SW 1271 (cell line): Measurements from ENCODE around the gene PCP4.
"Not testable (repeated sequence)": the region's sequence is repeated elsewhere in the genome, so short reads cannot be mapped to it uniquely, and the experiment has no call there.

Experiments used
- DNase-seq, 2 experiments: peaks; one replicate each; lab custom pipeline; 2025; lab: John Stamatoyannopoulos, UW

The PCP4 gene

DNA sequence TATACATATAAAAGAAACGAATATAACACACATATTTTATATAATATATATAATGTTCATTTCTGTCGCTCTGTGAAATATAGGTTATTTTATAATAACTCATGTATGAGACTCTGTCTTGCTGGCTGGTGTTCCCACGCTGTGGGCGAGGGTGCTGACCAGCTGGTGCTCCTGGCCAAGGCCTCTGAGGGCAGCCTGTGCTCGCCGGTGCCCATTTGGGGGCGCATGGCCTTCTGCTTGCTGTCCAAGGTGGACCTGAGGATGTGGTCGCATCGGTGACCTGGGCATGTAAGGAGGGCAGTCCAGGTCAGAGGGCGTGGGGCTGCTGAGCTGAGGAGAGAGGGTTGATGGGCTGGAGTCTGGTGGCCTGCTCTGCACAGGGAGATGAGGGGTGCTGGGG is 1.1 kb upstream of the PCP4 start:
- no peak for DNase-seq

DNA sequence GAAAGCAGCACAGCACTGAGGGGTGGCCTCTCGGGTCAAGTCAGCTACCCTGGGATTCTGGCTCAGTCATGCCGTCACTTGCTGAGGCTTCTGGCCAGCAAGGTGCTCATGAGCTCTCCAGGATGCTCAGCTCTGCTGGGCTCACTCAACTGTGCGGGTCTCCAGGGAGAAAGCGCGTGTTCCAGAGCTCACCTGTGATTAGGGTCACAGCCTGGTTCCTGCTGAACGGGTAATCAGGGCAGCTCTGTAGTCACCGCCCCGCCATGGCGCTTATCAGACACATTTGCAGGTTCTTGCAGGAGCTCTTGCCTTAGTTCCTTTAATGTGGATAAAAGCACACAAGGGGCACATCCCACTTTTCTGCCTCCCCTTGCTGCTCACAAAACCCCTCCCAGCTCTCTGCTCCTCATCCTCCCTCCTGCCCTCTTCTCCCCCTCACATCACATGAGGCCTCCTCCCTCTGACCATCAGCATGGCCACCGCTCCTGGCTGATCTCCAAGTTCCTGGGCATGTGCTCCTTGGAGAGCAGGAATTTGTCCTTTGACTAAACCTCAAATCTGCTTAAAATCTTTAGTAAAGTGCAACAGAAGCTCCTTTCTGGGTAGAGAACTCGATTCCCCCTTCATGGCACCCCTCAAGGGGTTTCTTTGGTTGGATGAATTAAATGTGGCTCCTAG is 2.0 kb downstream of the PCP4 start:
- no peak for DNase-seq

DNA sequence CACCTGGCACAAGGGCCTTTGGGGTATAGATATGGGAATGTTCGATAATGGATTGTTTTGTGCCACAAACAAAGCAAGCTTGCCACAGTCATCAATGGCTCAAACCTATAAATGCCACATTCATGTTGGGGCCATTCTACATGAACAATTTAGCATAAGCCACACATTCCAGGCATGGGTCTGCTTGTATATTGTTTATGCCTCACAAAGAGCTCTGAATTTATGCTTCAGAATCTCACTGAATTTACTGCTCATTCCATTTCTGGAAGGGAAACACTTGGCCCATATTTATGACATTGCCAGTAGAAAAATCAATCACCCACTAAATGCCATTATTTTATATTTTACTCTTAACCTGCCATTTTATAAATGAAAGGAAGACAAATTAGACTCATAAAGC is 6.4 kb downstream of the PCP4 start:
- no peak for DNase-seq

DNA sequence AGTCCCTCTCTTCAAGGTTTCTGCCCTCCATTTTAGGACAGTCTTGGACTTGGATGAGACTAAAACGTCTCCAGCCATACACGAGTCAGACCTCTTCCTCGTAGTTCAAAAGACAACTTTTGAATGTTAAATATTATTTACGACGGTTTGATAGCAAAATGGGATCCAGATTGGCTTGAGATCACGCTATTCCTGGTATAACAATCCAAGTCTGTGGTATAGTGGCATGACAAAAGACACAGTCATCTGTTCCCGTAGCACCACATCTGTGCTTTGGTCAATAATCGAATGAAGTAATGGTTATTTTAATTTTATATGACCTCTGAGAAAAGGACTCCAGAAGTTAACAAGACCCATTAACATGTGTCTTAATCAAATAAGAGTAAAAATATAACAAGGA is 7.0 kb downstream of the PCP4 start:
- DNase-seq: no peak

DNA sequence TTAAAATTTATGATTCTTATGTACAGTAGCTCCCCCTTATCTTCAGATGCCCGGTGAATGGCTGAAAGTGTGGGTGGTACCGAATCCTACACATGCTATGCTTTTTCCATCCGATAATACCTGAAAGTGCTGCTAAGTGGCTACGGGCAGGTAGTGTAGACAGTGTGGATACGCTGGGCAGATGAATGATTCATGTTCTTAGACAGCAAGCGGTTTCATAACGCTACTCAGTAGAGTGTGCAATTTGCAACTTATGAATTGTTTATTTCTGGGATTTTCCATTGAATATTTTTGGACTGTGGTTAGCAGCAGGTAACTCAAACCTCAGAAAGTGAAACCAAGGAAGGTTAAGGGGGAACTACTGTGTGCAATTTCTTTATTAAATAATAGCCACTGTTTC is 7.5 kb downstream of the PCP4 start:
- no peak for DNase-seq

DNA sequence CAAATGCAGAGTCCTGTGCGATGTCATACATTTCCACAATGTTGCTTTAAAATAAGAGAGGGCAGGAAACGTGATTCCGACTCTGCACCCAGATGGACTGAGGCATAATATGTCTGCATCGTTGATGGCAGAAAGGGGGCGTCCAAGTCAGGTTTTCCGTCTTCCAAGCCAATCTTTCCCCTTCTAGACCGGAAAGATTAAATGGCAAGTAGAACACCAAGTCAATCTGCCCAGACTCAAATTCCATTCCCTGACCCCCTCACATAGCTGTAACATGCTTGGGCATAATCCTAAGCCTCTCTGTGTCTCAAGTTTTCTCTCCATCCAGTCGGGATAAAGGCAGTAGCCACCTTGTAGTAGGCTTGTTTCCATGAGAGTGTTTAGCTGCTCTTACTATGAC is 14.4 kb downstream of the PCP4 start:
- no peak for DNase-seq

DNA sequence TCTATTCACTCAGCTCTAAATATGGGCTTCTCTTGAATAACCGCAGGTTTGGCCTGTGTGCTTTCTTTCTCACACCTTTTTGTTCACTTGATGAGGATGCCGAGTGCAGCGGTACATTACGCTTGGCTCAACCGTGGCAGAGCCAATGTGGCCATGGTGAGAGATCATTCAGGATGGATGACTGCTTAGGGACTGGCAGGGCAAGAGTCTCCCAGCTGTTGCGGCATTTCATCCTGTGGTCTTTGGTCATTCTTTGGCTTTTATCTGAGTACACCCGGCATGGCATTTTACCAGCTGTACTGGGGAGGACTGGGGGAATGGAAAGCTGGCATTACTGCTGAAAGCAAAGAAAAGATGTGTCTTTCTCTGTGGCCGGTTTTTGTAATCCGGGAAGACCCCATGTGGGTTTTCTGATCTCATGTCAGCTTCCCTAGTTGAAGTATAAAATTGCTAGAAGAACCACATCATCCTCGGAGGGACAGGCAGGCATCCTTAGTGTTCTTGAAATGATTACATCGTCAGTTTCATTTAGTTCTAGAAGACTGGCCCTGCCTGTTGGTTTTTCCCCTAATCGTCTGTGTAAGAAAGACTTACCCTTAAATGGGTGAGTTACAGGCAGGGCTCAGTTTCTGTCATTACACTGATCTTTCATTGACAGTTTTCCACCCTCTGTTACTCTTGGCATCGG is 15.1 kb downstream of the PCP4 start:
- DNase-seq: no peak

DNA sequence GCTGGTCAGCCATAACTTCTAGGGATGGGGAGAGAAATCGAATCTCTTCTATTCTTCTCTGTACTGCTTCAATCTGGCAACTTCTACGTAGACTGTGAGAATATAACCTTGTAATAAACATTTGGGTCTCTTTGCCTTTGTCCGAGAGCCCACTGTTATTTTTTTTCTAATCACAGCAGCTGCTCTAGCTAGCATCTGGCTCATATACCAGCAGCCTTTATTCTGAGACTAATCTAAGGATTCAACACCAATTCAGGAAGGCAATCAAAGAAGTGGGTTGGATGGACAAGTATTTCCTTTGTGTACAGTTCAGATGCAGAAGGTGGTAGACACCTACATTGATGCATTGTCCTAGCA is 15.6 kb downstream of the PCP4 start:
- DNase-seq: no peak

DNA sequence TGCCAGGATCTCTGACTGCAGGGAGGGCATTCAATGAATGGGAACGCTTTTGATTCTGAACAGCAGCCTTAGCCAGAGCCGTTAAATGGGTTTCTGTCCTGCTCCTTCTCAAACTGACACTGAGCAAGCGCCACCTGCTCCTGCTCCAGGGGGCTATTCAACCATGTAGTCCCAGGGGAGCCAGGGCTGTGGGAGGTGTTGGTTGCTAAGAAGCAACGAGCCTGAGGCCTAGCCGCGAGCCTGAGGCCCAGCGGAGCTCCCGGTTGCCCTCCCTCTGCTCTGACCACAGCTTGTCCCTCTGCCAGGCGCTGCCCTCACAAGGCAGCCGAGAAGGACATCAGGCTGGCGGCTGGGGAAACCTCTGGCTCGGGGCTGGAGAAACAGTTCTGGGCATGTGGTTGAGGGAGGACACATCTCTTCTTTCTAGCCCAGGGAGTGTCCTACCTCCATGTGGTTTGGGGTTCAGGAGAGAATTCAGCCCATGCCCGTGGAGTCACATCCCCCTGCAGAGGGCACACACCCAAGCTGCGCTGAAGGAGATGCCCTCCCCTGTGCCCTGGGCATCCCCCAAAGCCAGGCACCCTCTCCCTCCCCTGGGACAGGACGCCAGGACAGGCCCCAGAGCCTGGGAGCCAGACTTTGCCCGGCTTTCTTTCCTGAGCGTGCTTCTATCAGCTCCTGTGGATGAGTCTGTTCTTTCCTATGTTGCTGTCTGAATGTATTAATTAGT is 18.0 kb downstream of the PCP4 start:
- no peak for DNase-seq

DNA sequence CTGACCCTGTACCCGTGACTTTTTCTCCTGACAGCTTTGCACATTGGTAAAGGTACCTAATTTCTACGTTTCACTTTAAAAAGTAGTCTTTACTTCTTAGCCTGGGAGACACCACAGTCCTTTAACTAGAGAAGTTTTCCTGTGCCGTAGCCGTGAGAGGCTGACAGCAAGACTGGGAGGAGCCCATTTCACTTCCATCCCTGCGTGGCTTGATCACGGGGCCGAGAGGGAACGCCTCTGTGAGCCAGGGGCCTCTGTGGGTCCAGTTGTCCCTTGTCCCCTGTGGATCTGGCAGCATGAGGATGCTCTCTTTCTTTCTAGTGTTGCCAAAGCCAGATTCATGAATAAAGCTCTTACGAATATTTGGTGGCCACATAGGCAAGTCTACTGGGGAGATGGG is 21.6 kb downstream of the PCP4 start:
- no peak for DNase-seq

DNA sequence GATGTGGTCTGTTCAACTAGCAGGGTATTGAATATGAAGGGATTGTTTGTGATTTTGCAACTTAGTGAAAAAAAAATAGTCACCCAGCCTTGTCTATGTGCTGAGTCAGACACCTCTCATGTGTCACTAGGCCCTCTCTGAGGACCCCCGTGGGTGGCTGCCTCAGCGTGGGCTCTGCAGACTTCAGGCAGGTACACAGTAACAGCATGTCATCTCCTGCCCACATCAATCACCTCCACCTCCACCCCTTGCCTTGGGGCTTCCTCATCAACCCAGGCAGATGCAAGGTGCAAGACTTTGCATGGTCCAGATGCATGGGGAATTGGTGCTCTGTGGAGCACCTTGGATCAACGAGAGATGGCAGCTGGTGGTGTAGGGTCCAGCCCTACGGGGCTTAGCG is 23.9 kb downstream of the PCP4 start:
- no peak for DNase-seq

DNA sequence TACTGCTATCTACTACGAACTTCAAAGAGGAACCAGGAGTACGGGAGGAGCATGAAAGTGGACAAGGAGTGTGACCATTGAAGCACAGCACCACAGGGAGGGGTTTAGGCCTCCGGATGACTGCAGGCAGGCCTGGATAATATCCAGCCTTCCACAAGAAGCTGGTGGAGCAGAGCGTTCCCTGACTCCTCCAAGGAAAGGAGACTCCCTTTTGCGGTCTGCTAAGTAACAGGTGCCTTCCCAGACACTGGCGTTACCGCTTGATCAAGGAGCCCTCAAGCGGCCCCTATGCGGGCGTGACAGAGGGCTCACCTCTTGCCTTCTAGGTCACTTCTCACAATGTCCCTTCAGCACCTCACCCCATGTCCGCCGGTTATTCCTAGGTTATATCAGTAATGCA is 24.6 kb downstream of the PCP4 start:
- not testable (repeated sequence) for DNase-seq

DNA sequence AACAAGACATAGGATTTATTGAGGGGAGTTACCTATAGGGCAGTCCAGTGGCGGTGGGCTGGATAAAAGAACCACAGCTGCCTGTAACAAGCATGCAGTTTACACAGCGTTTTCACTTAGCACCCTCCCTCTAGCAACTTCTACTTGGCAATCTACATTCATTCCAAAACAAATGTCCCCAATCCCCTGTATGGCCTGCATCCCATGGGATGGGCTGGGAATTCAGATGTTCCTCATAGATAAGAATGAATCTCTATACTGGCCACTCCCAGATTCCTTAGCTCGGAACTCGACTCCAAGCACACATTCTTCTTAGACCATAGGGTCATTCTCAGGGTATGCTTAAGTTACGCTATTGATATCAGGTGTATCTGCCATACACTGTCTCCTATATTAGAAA is 33.3 kb downstream of the PCP4 start:
- DNase-seq: no peak

DNA sequence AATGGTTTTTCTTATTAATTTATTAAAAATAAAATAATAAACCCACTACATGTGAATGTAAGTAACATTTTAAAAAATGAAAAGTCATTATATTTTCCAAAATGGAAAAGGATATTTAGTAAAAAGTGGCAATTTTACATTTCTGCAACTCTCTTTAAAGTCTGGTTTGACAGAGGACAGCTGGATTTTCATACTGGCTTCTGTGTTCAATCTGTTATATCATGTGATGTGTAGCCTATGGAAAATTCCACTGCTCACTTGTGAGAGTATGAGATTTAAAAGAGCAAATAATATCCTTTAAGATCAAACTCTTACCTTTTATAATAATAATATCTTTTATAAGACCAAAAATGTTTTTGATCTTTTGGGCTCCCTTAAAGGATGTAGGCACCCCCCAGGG is 33.7 kb downstream of the PCP4 start:
- DNase-seq: no peak

DNA sequence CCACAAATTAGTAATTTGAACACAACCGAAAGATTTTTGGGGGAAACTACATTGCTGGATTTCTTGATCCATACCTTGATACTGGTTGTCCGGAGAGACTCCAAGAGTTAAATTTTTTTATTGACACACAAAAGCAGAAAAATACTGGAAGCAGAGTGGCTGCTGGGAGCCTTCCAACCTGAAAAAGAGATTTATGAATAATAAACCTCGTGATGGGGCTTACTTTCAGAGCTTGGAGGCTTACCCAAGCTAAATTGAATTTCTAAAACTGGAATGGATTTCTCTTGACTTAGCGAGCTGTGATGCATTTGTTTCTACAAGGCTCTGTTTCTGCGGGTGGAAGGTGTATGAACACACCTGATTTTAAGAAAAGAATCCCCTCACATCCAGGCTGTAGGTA is 35.7 kb downstream of the PCP4 start:
- DNase-seq: no peak

DNA sequence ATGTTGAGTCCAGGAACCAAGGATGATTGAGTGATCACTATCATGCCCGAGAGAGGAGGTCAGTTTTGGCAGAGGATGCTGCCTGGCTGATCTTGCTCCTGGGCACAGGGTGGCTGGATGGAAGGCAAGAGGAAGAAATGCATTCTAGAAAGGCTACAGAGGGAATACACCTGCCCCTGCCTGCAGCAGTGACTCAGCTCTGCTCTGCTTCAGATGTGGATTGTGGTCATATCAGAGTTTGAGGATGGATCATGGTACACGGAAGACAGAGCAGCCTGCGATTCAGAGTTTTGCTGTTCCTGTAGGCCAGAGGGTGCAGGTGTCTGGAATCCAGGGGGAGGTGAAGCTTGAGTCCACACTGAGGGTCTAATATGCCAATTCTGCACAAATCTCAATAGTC is 37.2 kb downstream of the PCP4 start:
- DNase-seq: no peak

DNA sequence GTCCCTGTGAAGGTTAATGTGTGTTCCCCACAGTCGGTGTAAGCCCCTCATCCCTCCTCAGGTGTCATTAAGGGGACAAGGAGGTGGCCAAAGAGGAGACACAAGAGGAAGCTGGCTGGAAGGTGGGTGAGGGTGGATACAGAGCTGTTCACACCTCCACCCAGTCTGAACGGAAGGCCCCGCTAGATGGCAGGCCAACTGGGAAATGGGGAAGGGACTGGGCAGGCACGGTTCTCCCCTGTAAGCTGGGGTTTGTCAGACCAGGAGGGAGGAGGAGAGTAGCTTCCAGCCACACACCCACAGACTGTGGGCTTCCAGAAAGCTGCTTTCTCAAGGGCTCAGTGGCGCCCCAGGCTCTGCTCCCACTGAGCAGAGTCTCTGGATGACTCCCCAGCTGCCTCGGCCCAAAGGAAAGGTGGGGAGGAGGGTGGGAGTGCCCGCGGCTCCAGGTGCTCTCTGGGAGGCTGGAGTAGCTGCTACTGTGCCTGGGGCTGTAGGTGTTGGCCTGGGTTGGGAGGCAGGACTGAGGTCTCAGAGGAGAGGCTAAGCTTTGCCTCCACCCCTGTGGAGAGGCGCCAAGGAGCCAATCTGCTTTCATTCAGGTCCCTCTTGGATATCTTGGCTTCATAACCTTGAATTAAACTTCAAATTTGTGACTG is 41.2 kb downstream of the PCP4 start:
- DNase-seq: no peak

DNA sequence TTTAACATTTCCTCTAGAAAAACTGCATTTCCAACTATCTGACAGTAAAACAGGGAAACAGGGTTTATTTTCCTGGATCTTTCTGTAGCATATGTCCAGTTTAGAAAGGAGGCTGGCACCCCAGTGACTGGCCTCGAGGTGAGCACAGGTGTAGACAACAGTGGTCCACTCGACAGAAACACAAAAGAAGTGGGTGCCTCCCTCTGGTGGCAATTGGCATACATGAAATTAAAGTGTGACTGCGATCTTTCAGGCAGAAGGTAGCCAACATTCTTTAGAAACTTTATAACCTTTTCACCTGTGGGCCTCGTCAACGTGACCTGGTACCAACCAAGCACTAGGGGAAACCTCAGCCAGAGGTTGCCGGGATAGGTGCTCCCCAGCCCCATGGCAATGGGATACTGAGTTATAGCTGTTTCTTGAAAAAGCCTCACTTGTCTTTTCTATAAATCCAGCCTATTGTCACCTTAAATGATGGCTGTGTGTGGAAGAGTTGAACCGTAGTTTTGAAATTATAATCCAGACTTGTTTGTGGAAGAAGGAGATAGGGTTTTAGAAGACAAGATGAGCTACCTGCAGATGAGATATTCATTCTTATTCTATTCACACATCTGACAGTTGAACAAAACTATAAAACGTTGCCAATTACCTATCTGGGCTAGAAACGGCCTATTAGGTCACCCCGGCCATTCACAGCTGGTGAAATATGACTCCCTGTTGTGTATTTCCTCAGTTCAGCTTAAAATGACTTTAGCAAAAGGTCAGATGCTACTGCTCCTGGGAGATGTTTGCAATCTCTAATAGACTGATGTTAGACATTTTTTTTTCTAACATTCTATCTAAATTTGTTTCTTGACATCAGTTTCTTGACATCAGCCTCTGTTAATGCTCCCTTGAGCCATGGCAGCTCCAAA is 44.3 kb downstream of the PCP4 start:
- DNase-seq: no peak

DNA sequence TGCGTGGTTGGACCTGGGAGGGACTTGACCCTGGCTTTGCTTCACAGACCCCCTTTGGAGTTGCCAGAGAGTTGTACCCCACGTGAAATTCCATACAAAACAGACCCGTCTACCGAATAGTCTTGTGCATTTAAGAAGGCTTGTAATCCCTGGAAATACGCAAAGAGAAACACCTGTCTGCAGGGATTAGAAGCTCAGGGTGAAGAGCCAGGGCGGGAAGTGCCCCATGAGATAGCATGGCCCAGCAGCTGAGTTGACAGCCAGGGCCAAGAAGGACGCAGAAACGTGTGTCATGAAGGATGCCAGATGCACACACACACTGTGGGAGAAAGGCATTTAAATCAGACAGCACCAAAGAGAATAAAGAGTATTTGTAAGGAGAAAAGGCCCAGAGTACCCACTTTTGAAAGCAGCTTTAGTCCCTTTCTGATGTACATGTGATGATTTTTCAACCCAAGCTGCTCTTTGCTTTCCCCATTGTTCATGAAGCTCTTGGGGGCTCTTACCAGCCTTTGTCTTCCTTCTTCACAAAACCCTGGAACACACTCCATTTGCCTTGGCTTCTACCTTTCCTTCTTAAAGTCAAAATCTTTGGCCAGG is 46.6 kb downstream of the PCP4 start:
- DNase-seq: no peak

DNA sequence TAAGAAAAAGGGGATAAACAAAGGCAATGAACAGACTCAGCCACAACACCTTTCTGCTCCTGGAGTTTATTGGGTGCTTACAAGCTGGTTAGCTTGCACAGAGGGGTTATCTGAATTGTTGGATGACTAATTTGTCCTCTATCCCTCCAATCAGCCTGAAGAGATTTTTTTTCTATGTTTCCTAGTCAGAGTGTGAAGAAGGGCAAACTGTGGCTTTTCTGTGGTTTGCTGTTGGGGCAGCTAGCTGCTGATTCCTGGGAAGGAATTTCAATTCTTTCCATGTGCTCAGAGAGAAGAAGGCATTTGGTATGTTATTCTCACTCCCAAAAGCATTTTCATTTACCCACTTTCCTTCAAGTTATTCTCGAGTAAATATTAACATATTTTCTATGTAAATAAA is 48.6 kb downstream of the PCP4 start:
- DNase-seq: no peak

DNA sequence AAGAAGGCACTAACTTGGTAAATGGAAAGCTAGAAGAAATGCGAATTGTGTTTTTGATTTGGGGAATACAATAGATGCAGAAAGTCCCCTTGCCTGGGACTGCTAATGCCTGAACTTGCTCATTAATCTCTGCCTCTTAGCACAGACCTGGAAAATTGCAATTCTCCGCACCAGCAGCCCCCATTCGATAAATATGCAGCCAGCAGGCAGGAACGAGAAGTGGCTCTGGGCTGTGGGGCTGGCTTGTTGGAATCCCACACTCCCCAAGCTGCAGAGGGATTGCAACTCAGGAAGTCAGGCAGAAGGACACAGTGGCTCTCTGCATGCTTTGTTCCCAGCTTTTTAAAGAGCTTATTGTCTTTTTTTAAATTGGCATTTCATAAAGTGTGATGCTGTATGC is 51.3 kb downstream of the PCP4 start:
- no peak for DNase-seq

DNA sequence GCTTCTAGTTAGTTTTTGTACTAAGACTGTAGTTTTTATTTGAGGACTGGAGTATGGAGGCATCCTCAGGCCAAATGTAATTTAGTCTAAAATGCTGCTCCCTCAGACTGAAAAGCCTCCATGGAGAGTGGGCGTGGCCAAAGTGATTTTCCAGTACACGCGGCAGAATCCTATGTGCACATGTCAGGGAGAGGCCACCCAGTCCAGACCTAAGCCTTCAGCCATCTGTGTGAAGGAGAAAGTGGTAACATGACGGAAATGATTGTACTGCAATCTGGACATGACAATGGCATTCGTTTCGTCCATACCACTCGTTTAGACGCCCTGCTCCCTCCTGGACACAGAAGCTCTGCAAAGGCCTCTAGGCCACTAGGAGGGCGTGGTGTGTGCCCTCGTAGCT is 56.2 kb downstream of the PCP4 start:
- DNase-seq: no peak
